Mesenchymal stem cell (in vitro differentiated cells and primary cell): ENCODE data around the gene CXCR6.

Experiments used
- DNase-seq: peaks from one replicate; pipeline ENCODE4 v3.0.0-alpha.2; 2013
- H2AFZ ChIP-seq: one replicate; pipeline ENCODE4 v1.6.1; 2013; ENCODE audit warnings: low read depth, mild to moderate bottlenecking, control low read depth, inconsistent platforms, low read length, moderate library complexity
- H2AK5ac ChIP-seq: 2 replicates; pipeline ENCODE4 v1.6.1; 2013; ENCODE audit warnings: low read length, moderate library complexity, mild to moderate bottlenecking, inconsistent platforms; ENCODE audit not compliant: severe bottlenecking
- H2BK120ac ChIP-seq: one replicate; pipeline ENCODE4 v1.6.1; 2013; ENCODE audit warnings: low read depth, mild to moderate bottlenecking, inconsistent platforms, low read length, moderate library complexity
- H2BK12ac ChIP-seq, 2 experiments: one replicate each; pipeline ENCODE4 v1.6.1; 2013; ENCODE audit warnings: inconsistent platforms in 2 of 2, low read length in 2 of 2, mild to moderate bottlenecking in 2 of 2, moderate library complexity in 2 of 2, control low read depth in 1 of 2
- H2BK15ac ChIP-seq: one replicate; pipeline ENCODE4 v1.6.1; 2013; ENCODE audit warnings: mild to moderate bottlenecking, low read depth, inconsistent platforms; ENCODE audit not compliant: poor library complexity, severe bottlenecking
- H2BK5ac ChIP-seq: 2 replicates; pipeline ENCODE4 v1.6.1; 2013; ENCODE audit warnings: low read depth, mild to moderate bottlenecking, low read length, control low read depth, inconsistent platforms; ENCODE audit not compliant: poor library complexity, severe bottlenecking
- H3K14ac ChIP-seq, 2 experiments: one replicate each; pipeline ENCODE4 v1.6.1; 2013; ENCODE audit warnings: inconsistent platforms in 2 of 2, low read length in 2 of 2, control low read depth in 1 of 2, mild to moderate bottlenecking in 1 of 2, moderate library complexity in 1 of 2
- H3K18ac ChIP-seq, 2 experiments: one replicate each; pipeline ENCODE4 v1.6.1; 2013; ENCODE audit warnings: inconsistent platforms in 2 of 2, low read length in 2 of 2, control low read depth in 1 of 2, low read depth in 1 of 2, mild to moderate bottlenecking in 1 of 2
- H3K23ac ChIP-seq, 2 experiments: one replicate each; pipeline ENCODE4 v1.6.1; 2013; ENCODE audit warnings: inconsistent platforms in 2 of 2, low read length in 2 of 2, mild to moderate bottlenecking in 2 of 2, moderate library complexity in 2 of 2, control low read depth in 1 of 2
- H3K27ac ChIP-seq: 2 replicates; pipeline ENCODE4 v1.5.1; 2013; ENCODE audit warnings: mild to moderate bottlenecking, moderate library complexity, low read length, control low read depth, inconsistent platforms; ENCODE audit not compliant: poor library complexity, severe bottlenecking
- H3K27me3 ChIP-seq, 2 experiments: 2 replicates each; pipeline versions ENCODE4 v1.6.1 to v1.7.0; 2013; ENCODE audit warnings: low read length in 2 of 2, mild to moderate bottlenecking in 2 of 2, moderate library complexity in 2 of 2, control low read depth in 1 of 2, inconsistent platforms in 1 of 2; ENCODE audit not compliant: control insufficient read depth in 1 of 2, insufficient read depth in 1 of 2
- H3K36me3 ChIP-seq, 2 experiments: 2 replicates each; pipeline versions ENCODE4 v1.6.1 to v1.7.0; 2013; ENCODE audit warnings: low read length in 2 of 2, control low read depth in 1 of 2, inconsistent platforms in 1 of 2, low read depth in 1 of 2, mild to moderate bottlenecking in 1 of 2; ENCODE audit not compliant: insufficient read depth in 2 of 2, control insufficient read depth in 1 of 2
- H3K4ac ChIP-seq, 2 experiments: one replicate each; pipeline ENCODE4 v1.6.1; 2013; ENCODE audit warnings: inconsistent platforms in 2 of 2, low read length in 2 of 2, mild to moderate bottlenecking in 2 of 2, moderate library complexity in 2 of 2, control low read depth in 1 of 2, low read depth in 1 of 2
- H3K4me1 ChIP-seq: 2 replicates; pipeline ENCODE4 v1.6.1; 2013; ENCODE audit warnings: low read depth, low read length, control low read depth; ENCODE audit not compliant: control insufficient read depth, insufficient read depth
- H3K4me2 ChIP-seq: 2 replicates; pipeline ENCODE4 v1.6.1; 2013; ENCODE audit warnings: low read length, mild to moderate bottlenecking, inconsistent platforms; ENCODE audit not compliant: poor library complexity, severe bottlenecking
- H3K4me3 ChIP-seq, 2 experiments: 2 replicates each; pipeline versions ENCODE4 v1.5.1 to v1.7.0; 2013; ENCODE audit warnings: low read length in 2 of 2, mild to moderate bottlenecking in 2 of 2, control low read depth in 1 of 2, low read depth in 1 of 2; ENCODE audit not compliant: insufficient read depth in 1 of 2
- H3K79me1 ChIP-seq: replicated peaks from 2 replicates; pipeline ENCODE4 v1.6.1; 2013; ENCODE audit warnings: mild to moderate bottlenecking, control low read depth, low read length, inconsistent platforms; ENCODE audit not compliant: poor library complexity, severe bottlenecking
- H3K9ac ChIP-seq: 2 replicates; pipeline ENCODE4 v1.7.0; 2013; ENCODE audit warnings: mild to moderate bottlenecking, low read length, moderate library complexity
- H3K9me3 ChIP-seq: 2 replicates; pipeline ENCODE4 v1.7.0; 2013; ENCODE audit warnings: mild to moderate bottlenecking, low read length; ENCODE audit not compliant: control insufficient read depth
- H4K8ac ChIP-seq: one replicate; pipeline ENCODE4 v1.6.1; 2013; ENCODE audit warnings: inconsistent platforms, mild to moderate bottlenecking, low read length, moderate library complexity
- H4K91ac ChIP-seq: one replicate; pipeline ENCODE4 v1.6.1; 2013; ENCODE audit warnings: mild to moderate bottlenecking, low read length, inconsistent platforms
- WGBS: methylation state at CpG from one replicate; pipeline ENCODE4 v1.1.7; 2013; ENCODE audit warnings: mixed read lengths; 5-methylcytosine and 5-hydroxymethylcytosine counted together

The CXCR6 gene

GRCh38 chr3:45949432-45949831 is 6.2 kb downstream of the CXCR6 start:
- H3K18ac ChIP-seq, result no peak overlapping the region
- no peak overlapping the region for H2BK120ac ChIP-seq
- WGBS, result over 99% methylated on average over 4 of the region's 4 CpGs

GRCh38 chr3:45950131-45950530 is 6.9 kb downstream of the CXCR6 start:
- H4K91ac ChIP-seq, result no peak overlapping the region
- no peak overlapping the region for H2AK5ac ChIP-seq
- 96% methylated on average over 2 of the region's 2 CpGs for WGBS
- no peak for DNase-seq
- no peak overlapping the region for H4K8ac ChIP-seq
- H2BK5ac ChIP-seq, result no peak overlapping the region
- H3K9ac ChIP-seq, result no peak overlapping the region
- no peak overlapping the region for H3K18ac ChIP-seq
- H3K27me3 ChIP-seq, result no peaks in the 10 kb centered on the region
- H3K4ac ChIP-seq, result no peak overlapping the region
- no peak overlapping the region for H3K14ac ChIP-seq
- no peaks in the 10 kb centered on the region for H3K4me1 ChIP-seq
- H3K23ac ChIP-seq, result no peak overlapping the region
- H2BK15ac ChIP-seq, result no peak overlapping the region
- H3K9me3 ChIP-seq, result no peaks in the 10 kb centered on the region
- no peak overlapping the region for H2BK120ac ChIP-seq
- H3K27ac ChIP-seq, result no peak overlapping the region
- peaks cover 71 to 100% of the 10 kb centered on the region in 2 experiments for H3K36me3 ChIP-seq
- no peak overlapping the region for H3K4me2 ChIP-seq
- H2BK12ac ChIP-seq, result no peak overlapping the region
- H3K79me1 ChIP-seq, result no peaks in the 10 kb centered on the region
- H2AFZ ChIP-seq, result no peak overlapping the region
- no peak overlapping the region for H3K4me3 ChIP-seq

More at GRCh38 chr3:45949432-45949831, 6.2 kb downstream of the CXCR6 start:
- no peak overlapping the region for H2BK15ac ChIP-seq
- no peaks in the 10 kb centered on the region for H3K4me1 ChIP-seq
- no peaks in the 10 kb centered on the region for H3K27me3 ChIP-seq
- H3K23ac ChIP-seq, result no peak overlapping the region
- H3K27ac ChIP-seq, result no peak overlapping the region
- no peak overlapping the region for H2BK5ac ChIP-seq
- H3K14ac ChIP-seq, result no peak overlapping the region
- H3K36me3 ChIP-seq, result peaks cover 68 to 97% of the 10 kb centered on the region in 2 experiments
- no peak overlapping the region for H3K9ac ChIP-seq
- H2AFZ ChIP-seq, result no peak overlapping the region
- H3K4me2 ChIP-seq, result no peak overlapping the region
- no peak overlapping the region for H4K91ac ChIP-seq
- no peaks in the 10 kb centered on the region for H3K79me1 ChIP-seq
- no peak overlapping the region for H4K8ac ChIP-seq
- no peak for DNase-seq
- no peaks in the 10 kb centered on the region for H3K9me3 ChIP-seq
- H2AK5ac ChIP-seq, result no peak overlapping the region
- H3K4ac ChIP-seq, result no peak overlapping the region
- H2BK12ac ChIP-seq, result no peak overlapping the region
- H3K4me3 ChIP-seq, result peak overlapping the region in 1 of 2 experiments; percentile 23

GRCh38 chr3:45950686-45951600 is 7.7 kb downstream of the CXCR6 start:
- no peak overlapping the region for H4K91ac ChIP-seq
- no peak overlapping the region for H2BK5ac ChIP-seq
- H3K14ac ChIP-seq, result no peak overlapping the region
- H2BK15ac ChIP-seq, result no peak overlapping the region
- no peak overlapping the region for H3K18ac ChIP-seq
- no peak overlapping the region for H3K4me3 ChIP-seq
- H2AK5ac ChIP-seq, result no peak overlapping the region
- no peak overlapping the region for H3K27ac ChIP-seq
- peaks cover 71 to 100% of the 10 kb centered on the region in 2 experiments for H3K36me3 ChIP-seq
- H3K4me2 ChIP-seq, result no peak overlapping the region
- DNase-seq, result no peak
- H2BK12ac ChIP-seq, result no peak overlapping the region
- no peak overlapping the region for H2BK120ac ChIP-seq
- no peak overlapping the region for H3K23ac ChIP-seq
- no peaks in the 10 kb centered on the region for H3K4me1 ChIP-seq
- no peaks in the 10 kb centered on the region for H3K9me3 ChIP-seq
- H3K9ac ChIP-seq, result no peak overlapping the region
- H3K4ac ChIP-seq, result no peak overlapping the region
- no peak overlapping the region for H4K8ac ChIP-seq
- no peak overlapping the region for H2AFZ ChIP-seq
- WGBS, result 97% methylated on average over 4 of the region's 6 CpGs
- no peaks in the 10 kb centered on the region for H3K79me1 ChIP-seq
- no peaks in the 10 kb centered on the region for H3K27me3 ChIP-seq

- no peak overlapping the region for H4K8ac ChIP-seq
- H3K27me3 ChIP-seq, result no peaks in the 10 kb centered on the region
- no peak overlapping the region for H3K4ac ChIP-seq
- H3K4me1 ChIP-seq, result no peaks in the 10 kb centered on the region
- no peaks in the 10 kb centered on the region for H3K9me3 ChIP-seq
- no peak overlapping the region for H2BK12ac ChIP-seq
- no peak overlapping the region for H2AFZ ChIP-seq
- H3K36me3 ChIP-seq, result peaks cover 64 to 97% of the 10 kb centered on the region in 2 experiments
- DNase-seq, result no peak
- H3K9ac ChIP-seq, result no peak overlapping the region
- no peak overlapping the region for H3K27ac ChIP-seq
- no peak overlapping the region for H4K91ac ChIP-seq
- no peaks in the 10 kb centered on the region for H3K79me1 ChIP-seq
- WGBS, result 97% methylated on average over 6 of the region's 6 CpGs
- no peak overlapping the region for H2BK5ac ChIP-seq
- H3K18ac ChIP-seq, result no peak overlapping the region
- no peak overlapping the region for H3K14ac ChIP-seq
- H2BK15ac ChIP-seq, result no peak overlapping the region
- H3K4me2 ChIP-seq, result no peak overlapping the region
- no peak overlapping the region for H2BK120ac ChIP-seq
- no peak overlapping the region for H2AK5ac ChIP-seq
- H3K4me3 ChIP-seq, result no peak overlapping the region
- no peak overlapping the region for H3K23ac ChIP-seq
Measured at GRCh38 chr3:45951946-45952345, 8.7 kb downstream of the CXCR6 start.
